ENCODE results near the gene ARHGEF17.

- TF ChIP-seq POLR2A (IDR thresholded peaks at IDR 0.05) (no peak), CTCF (IDR thresholded peaks at IDR 0.05) (no peak)
Observed at GRCh38 chr11:73297231-73297590, 10.9 kb upstream of the ARHGEF17 start.

Measured in thyroid gland (tissue), 4 donors.